Ovary (tissue), 9 donors: ENCODE measurements around the gene SDK1. TPM values are rescaled to one million over a fixed set of nuclear protein-coding genes. Genes with fewer than 3 reads are reported as not detected.

Experiments used
- DNase-seq, 5 donors: peaks; one replicate each; pipeline ENCODE4 v3.0.0-alpha.2; 2019 to 2020
- H3K27ac ChIP-seq, 2 donors: fragments of 200-600 bp; one replicate each; pipeline versions ENCODE4 v1.5.1 to v1.8.0; 2019 to 2022
- H3K27me3 ChIP-seq: fragments of 200-600 bp; one replicate; pipeline ENCODE4 v1.8.0; 2022
- H3K36me3 ChIP-seq: fragments of 200-600 bp; sonication (generic); one replicate; pipeline ENCODE4 v1.5.1; 2019
- H3K4me1 ChIP-seq: one replicate; pipeline ENCODE4 v1.8.1; 2013; ENCODE audit warnings: mild to moderate bottlenecking, moderate library complexity; ENCODE audit not compliant: insufficient read depth
- H3K4me3 ChIP-seq: fragments of 200-600 bp; sonication (generic); one replicate; pipeline ENCODE4 v1.5.1; 2017
- H3K9me3 ChIP-seq, 2 donors: fragments of 200-600 bp in 1 of 2; sonication (generic) in 1 of 2; one replicate each; pipeline versions ENCODE4 v1.5.1 to v1.8.1; 2013 to 2019; ENCODE audit warnings: mild to moderate bottlenecking in 1 of 2, moderate library complexity in 1 of 2
- CTCF ChIP-seq, 3 donors: fragments of 450-650 bp in 2 of 3; fragments of 200-600 bp in 1 of 3; IDR thresholded peaks; one replicate each; pipeline versions ENCODE4 v1.5.1 to v1.8.0; 2016 to 2022; ENCODE audit warnings: antibody characterized with exemption in 3 of 3, mild to moderate bottlenecking in 1 of 3
- EP300 ChIP-seq: sonication (generic); formaldehyde crosslinking; IDR thresholded peaks from one replicate; pipeline ENCODE4 v1.6.1; 2017; ENCODE audit warnings: antibody characterized with exemption
- POLR2A ChIP-seq: fragments of 450-650 bp; IDR thresholded peaks from one replicate; pipeline ENCODE4 v1.6.1; 2017; ENCODE audit warnings: antibody characterized with exemption, mild to moderate bottlenecking, moderate library complexity
- WGBS, 3 donors: extraction: QIAGEN DNeasy Blood & Tissue Kit in 1 of 3; methylation state at CpG; one replicate each; pipeline versions ENCODE4 v1.1.5 to v1.1.7; 2013 to 2017; 5-methylcytosine and 5-hydroxymethylcytosine counted together
- intact Hi-C, 4 donors: fragments of 100-400 bp; cut with DNase I; formaldehyde crosslinking; loops; one replicate each; pipeline versions ENCODE4 v1.11.0 to v1.15.1; 2022 to 2023
- polyA plus RNA-seq, 2 donors: library from polyadenylated mRNA; stranded (reverse); fragments of 200-250 nt in 1 of 2; fragments of 350-450 nt in 1 of 2; fragmentation: Illumina TruSeq in 1 of 2; extraction: RNeasy Lipid Tissue Mini Kit (QIAGEN cat#74804) in 1 of 2; gene quantifications; one replicate each; pipeline ENCODE4 v1.2.3, GENCODE V29; 2013 to 2014
- total RNA-seq, 7 donors: library from RNA; depleted of rRNA in 2 of 7; stranded (reverse); fragments of >200 nt in 2 of 7; fragmentation: NEBNext Ultra II Directional in 3 of 7; extraction: Animal tissue kit (Norgen Biotek cat#: 25700) in 3 of 7; gene quantifications; one replicate each; pipeline versions ENCODE4 v1.1.0 to v1.2.4, GENCODE V29; 2016 to 2023
- donor health status: DM: no; HTN: no; CAD: no; lungs with moderate emphysema.
- donor health status: DM: no; HTN: no; CAD: no.
- donor health status: Bipolar disorder and iron deficiency.
- donor health status: DM: yes; HTN: yes; CAD: no.
- donor health status: DM: no; HTN: no; CAD: no.
- donor health status: DM: yes; HTN: yes; CAD: no.

Gene SDK1
- total and polyA plus RNA-seq, 9 donors = 1.2 to 13.3 (median 4.4) TPM

- intact Hi-C loops = no loop called here
These were observed 863.5 kb downstream of the SDK1 start for GRCh38 chr7:4164556-4164955.

GRCh38 chr7:4166340-4166739 lies 865.3 kb downstream of the SDK1 start:
- no peak for DNase-seq
- H3K9me3 ChIP-seq = no peaks in the 10 kb centered on the region
- WGBS, 3 donors = 86 to 92% (median 92%) methylated on average over 14 of the region's 14 CpGs
- H3K27me3 ChIP-seq = no peaks in the 10 kb centered on the region
- no peaks in the 10 kb centered on the region for H3K36me3 ChIP-seq
- no peak for TF ChIP-seq POLR2A
- no peak for TF ChIP-seq EP300
- no peak for TF ChIP-seq CTCF (IDR thresholded peaks at IDR 0.05)
- H3K4me1 ChIP-seq = no peaks in the 10 kb centered on the region
- H3K27ac ChIP-seq = no peak overlapping the region
- H3K4me3 ChIP-seq = no peak overlapping the region
- intact Hi-C loops = no loop called here

More at GRCh38 chr7:4164556-4164955, 863.5 kb downstream of the SDK1 start:
- Histone ChIP-seq H3K4me1 (no peaks in the 10 kb centered on the region), H3K9me3 (no peaks in the 10 kb centered on the region), H3K27ac (no peak overlapping the region), H3K27me3 (no peaks in the 10 kb centered on the region), H3K4me3 (no peak overlapping the region), H3K36me3 (no peaks in the 10 kb centered on the region)
- WGBS, 3 donors = 77 to 89% (median 77%) methylated on average over 8 of the region's 8 CpGs
- DNase-seq = no peak
- TF ChIP-seq EP300 (no peak), POLR2A (no peak)

GRCh38 chr7:4166807-4167206 lies 865.8 kb downstream of the SDK1 start:
- DNase-seq = no peak
- intact Hi-C loops = no loop called here
- Histone ChIP-seq H3K27me3 (no peaks in the 10 kb centered on the region), H3K36me3 (no peaks in the 10 kb centered on the region), H3K9me3 (no peaks in the 10 kb centered on the region), H3K4me1 (no peaks in the 10 kb centered on the region), H3K27ac (no peak overlapping the region), H3K4me3 (no peak overlapping the region)
- WGBS, 3 donors = 75 to 83% (median 82%) methylated on average over 8 of the region's 8 CpGs
- no peak for TF ChIP-seq POLR2A
- TF ChIP-seq EP300 = no peak
- no peak for TF ChIP-seq CTCF (IDR thresholded peaks at IDR 0.05)

GRCh38 chr7:4167385-4167910 lies 866.4 kb downstream of the SDK1 start:
- Histone ChIP-seq H3K27me3 (no peaks in the 10 kb centered on the region), H3K36me3 (no peaks in the 10 kb centered on the region), H3K27ac (no peak overlapping the region), H3K9me3 (no peaks in the 10 kb centered on the region), H3K4me1 (no peaks in the 10 kb centered on the region), H3K4me3 (no peak overlapping the region)
- 90% methylated on average over 10 of the region's 10 CpGs for WGBS, 3 donors
- intact Hi-C loops = no loop called here
- no peak for DNase-seq
- TF ChIP-seq EP300 (no peak), CTCF (IDR thresholded peaks at IDR 0.05) (no peak), POLR2A (no peak)

GRCh38 chr7:4168041-4168440 lies 867.0 kb downstream of the SDK1 start:
- H3K27ac ChIP-seq = no peak overlapping the region
- no peaks in the 10 kb centered on the region for H3K36me3 ChIP-seq
- DNase-seq = no peak
- no peaks in the 10 kb centered on the region for H3K9me3 ChIP-seq
- H3K4me3 ChIP-seq = no peak overlapping the region
- no peaks in the 10 kb centered on the region for H3K4me1 ChIP-seq
- intact Hi-C loops = no loop called here
- WGBS, 3 donors = 92 to 94% (median 92%) methylated on average over 10 of the region's 10 CpGs
- TF ChIP-seq EP300 (no peak), POLR2A (no peak), CTCF (IDR thresholded peaks at IDR 0.05) (no peak)
- no peaks in the 10 kb centered on the region for H3K27me3 ChIP-seq
